ENCODE data around the gene RPP38.

Gene RPP38

DNA sequence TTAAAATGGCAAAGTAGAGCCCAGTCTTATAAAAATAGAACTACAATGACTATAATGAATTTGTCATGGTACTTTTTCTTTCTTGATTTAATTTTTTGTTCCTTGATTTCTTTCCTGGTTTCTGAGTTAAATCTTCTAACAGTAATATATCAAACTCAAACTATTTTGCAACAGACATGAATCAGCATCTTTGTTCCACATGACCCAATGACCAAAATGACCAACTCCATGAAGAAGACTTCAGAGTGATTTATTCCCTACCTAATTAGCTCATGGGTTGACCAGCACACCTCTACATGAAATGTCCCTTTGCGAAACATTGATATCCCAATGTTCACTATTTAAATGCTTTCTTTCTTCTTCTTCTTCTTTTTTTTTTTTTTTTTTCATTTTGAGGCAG, 40.5 kb downstream of the RPP38 start:
- TF ChIP-seq, protein P1, sequence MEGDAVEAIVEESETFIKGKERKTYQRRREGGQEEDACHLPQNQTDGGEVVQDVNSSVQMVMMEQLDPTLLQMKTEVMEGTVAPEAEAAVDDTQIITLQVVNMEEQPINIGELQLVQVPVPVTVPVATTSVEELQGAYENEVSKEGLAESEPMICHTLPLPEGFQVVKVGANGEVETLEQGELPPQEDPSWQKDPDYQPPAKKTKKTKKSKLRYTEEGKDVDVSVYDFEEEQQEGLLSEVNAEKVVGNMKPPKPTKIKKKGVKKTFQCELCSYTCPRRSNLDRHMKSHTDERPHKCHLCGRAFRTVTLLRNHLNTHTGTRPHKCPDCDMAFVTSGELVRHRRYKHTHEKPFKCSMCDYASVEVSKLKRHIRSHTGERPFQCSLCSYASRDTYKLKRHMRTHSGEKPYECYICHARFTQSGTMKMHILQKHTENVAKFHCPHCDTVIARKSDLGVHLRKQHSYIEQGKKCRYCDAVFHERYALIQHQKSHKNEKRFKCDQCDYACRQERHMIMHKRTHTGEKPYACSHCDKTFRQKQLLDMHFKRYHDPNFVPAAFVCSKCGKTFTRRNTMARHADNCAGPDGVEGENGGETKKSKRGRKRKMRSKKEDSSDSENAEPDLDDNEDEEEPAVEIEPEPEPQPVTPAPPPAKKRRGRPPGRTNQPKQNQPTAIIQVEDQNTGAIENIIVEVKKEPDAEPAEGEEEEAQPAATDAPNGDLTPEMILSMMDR (IDR thresholded peaks at IDR 0.05) = no peak
- no peak overlapping the region for H3K27ac ChIP-seq

DNA sequence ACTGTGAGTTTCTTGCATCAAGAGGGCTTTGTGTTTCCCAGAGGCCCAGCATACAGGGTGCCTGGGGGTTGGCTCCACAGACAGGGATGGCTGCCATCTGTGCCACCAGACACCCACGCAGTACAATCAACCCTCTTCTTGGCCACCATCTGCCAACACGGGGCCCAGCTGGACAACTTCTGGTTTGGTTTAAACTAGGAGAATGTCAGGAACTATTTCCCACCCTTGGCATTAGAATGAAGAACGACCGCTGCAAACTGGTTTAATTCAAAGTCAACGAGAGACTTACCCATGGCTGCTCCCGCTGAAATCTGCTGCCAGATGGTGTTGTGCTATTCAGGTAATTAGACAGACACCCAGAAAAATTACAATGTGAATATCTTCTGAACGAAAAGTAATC, 43.5 kb downstream of the RPP38 start:
- no peak for DNase-seq (ENCODE audit: low spot score)
- TF ChIP-seq, protein P1 (IDR thresholded peaks at IDR 0.05) = no peak

More for the DNA sequence above, 40.5 kb downstream of the RPP38 start:
- DNase-seq (ENCODE audit: low spot score) = no peak
- H3K4me3 ChIP-seq = no peak overlapping the region

DNA sequence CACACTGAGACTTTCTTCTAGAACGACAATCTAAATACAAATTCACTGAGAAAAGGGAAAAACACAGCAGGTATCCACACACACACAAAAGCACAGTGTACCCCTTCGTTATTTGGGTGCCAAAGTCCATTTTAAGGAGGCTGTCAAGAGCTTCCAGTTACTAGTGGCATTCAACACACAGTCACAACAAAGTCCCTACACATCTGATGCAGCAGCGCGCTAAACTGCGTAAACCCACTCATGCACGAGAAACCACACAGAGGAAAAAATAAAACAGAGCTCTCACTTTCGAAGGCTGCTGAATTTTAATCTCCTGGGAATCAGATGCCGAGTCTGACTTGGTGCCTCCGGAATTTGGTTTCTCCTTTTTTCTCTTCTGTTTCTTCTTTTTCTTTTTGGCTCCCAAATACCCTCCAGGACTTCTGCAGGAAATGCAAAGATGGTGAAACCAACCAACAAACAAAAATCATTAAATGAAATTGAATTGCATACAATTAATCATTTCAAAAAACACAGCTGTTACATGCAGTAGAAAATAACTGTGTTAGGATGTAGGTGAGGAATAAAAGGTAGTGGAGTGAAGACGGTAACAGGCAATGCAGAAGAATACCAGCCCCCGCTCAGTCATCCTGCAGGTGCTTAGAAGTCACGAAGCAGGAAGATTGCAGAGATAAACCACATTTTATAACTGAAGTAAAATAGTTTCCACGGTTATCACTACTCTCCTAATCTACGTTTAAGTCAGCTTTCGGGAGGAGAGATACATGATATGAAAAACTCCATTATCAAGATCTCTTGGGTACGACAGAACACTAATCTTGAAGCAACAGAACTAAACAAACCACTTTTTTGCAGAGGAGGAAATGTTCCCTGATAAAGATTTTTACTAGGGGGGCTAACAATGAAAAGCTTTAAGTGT, 44.2 kb downstream of the RPP38 start:
- Histone ChIP-seq H3K4me3 (no peak overlapping the region), H3K27ac (no peak overlapping the region)
- TF ChIP-seq, protein P1 (IDR thresholded peaks at IDR 0.05) = no peak
- DNase-seq (ENCODE audit: low spot score) = no peak

More for the DNA sequence above, 43.5 kb downstream of the RPP38 start:
- Histone ChIP-seq H3K4me3 (no peak overlapping the region), H3K27ac (no peak overlapping the region)

DNA sequence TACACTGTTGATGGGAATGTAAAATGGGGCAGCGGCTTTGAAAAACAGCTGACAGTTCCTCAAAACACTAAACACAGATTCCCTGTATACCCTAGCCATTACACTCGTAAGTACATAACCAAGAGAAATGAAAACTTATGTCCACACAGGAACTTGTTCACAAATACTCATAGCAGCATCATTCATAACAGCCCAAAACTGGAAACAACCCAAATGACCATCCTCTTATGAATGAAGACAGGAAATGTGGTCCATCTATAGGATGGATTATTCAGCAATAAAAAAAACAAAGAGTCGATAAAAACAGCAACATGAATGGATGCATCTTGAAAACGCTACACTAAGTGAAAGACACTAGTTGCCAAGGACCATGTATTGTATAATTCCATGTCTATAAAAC, 47.6 kb downstream of the RPP38 start:
- no peak overlapping the region for H3K4me3 ChIP-seq
- H3K27ac ChIP-seq = no peak overlapping the region
- TF ChIP-seq, protein P1 (IDR thresholded peaks at IDR 0.05) = no peak
- DNase-seq (ENCODE audit: low spot score) = no peak

DNA sequence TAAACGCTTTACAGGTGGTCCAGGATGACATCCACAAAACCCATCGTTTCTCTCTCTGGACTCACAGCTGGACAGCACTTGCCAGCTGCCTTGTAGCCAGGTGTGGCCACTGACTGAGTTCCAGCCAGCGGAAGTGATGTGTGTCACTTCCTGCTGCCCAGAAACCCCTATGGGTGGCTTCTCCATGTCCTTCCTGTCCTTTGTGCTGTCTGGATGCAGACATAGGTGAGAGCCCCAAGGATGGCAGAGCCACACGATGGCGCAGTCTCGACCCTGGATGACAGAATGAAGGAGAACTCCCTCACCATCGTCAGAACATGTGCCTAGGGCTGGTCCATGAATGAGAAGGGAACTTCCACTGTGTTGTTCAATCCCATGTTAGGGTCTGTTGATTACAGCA, 49.2 kb downstream of the RPP38 start:
- TF ChIP-seq, protein P1 (IDR thresholded peaks at IDR 0.05) = no peak
- no peak overlapping the region for H3K4me3 ChIP-seq
- no peak for DNase-seq (ENCODE audit: low spot score)

DNA sequence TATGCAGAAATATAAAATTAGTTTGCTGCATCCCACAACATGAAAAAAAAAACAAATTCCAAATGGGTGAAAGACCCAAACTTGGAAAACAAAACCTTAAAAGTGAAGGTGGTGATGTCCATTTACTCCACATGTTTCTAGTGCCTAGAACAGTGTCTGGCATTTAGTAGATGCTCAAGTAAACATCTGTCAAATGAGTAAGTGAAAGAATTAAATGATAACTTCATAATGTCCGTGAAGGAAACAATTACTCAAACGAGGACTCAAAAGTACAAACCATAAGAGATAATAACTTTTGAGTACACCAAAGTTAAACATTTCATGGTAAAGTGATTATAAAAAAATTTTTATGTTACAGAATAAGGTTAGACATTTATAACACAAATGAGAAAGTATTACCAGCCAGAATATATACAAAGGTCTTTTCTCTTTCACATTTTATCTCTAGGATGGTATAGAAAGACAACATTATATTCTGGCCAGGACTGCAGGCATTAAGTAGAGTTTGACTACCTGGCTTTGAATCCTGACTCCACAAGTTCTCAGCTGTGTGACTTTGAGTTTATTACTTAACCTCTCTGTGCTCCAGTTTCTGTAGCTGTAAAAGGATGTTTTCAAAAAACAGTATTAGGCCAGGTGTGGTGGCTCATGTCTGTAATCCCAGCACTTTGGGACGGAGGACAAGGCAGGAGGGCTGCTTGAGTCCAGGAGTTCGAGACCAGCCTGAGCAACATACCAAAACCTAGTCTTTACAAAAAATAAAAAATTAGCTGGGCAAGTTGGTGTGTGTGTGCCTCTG, 50.6 kb downstream of the RPP38 start:
- Histone ChIP-seq H3K27ac (no peak overlapping the region), H3K4me3 (no peak overlapping the region)
- no peak for DNase-seq (ENCODE audit: low spot score)
- TF ChIP-seq, protein P1 (IDR thresholded peaks at IDR 0.05) = no peak

More for the DNA sequence above, 49.2 kb downstream of the RPP38 start:
- H3K27ac ChIP-seq = no peak overlapping the region
